Stimulated activated CD4-positive, alpha-beta T cell treated with anti-CD3 and anti-CD28 coated beads, Interleukin-15, amount 100 ng/mL, for 24 hours (primary cell): ENCODE measurements around the gene CPXM2.

ENCODE experiments used
- DNase-seq: peaks from one replicate; pipeline ENCODE4 v3.0.0-alpha.2; 2020

The CPXM2 gene

DNA sequence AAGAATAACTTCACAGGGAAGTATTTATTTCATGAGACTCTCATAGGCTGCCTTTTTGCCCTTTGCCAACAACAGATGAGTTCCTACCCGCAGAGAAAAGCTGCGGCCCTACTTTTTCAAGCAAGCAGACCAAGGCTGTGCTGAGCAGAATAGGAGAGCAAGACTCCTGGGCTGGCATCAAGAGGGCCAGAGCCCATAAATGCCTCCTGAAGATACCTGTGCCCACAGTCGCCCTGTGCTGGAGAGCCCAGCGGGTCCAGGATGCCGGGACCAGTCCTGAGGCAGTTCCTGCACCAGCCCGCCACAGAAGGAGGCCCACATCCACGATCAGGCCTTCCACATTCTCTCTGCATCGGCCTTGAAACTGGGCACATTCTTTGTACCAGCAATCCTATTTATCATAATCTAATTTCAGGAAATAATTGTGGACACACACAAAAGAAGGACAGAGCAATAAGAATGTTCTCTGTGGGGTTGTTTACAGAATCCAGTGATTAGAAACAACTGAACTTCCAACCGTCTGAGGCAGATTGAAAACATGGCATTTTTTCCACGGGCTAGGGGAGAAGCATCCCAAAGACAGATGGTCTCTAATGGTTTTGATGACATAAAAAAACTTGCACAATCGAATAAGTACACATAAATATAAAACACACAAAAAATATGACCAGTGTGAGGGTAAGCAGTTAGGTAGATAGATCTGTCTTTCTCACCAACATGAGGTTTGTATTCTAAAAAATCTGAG is 95.6 kb downstream of the CPXM2 start:
- no peak for DNase-seq

DNA sequence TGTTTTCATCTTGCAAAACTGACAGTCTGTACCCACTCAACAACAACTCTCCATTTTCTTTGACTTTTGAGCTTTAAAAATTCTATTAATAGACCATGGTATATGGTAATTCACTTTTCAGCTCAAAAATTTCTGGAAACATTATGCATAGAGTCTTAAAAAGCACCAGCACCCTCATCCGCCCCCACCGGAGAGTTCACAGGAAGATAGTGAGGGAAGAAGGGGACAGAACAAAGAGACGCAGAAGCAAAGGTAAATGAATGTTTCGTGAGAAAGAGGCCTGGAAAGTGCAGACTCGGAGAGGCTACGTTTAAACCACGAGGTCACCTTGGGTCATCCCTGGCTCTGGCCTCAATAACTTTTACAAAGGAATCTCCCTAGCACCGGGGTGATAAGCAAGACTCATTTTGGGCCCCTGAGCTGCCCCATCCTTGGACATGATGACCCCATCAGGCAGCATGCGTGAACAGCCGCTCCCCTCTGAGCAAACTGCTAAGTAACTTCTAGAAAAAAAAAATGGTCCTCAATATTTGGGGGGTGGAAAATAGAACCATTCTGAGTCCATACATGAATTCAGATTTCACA is 96.3 kb downstream of the CPXM2 start:
- DNase-seq, result no peak

DNA sequence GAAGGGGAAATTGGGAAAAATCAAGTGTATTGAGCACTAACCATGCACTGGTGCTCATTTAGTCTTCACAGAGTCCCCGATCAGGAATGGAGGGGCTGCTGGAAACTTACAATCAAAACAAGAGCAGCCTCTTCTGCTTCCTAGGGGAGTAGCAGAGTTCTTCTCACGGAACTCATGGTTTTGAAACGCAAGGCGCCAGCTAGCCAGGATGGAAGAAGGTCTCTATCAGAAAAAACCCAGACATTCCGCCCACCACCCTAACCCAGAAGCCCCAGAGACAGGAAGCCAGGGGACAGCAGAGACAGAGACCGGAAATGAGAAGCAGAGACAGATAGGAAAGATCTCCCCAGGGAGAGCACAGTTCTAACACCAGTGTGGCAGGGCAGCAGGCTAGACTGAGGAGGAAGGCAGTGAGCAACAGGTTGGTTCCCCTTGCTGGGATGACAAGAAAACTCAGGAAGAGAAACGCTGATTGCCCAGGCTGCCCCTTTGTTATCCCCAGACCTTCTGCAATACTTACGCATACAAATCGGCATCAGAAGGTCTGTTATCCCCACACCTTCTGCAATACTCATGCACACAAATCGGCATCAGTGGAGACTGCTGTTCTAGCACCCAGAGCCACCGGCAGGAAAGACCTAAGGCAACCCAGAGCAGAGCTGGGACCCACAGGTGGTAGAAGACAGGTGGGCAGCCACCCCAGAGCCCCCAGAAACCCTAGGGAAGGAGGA is 99.2 kb downstream of the CPXM2 start:
- no peak for DNase-seq

DNA sequence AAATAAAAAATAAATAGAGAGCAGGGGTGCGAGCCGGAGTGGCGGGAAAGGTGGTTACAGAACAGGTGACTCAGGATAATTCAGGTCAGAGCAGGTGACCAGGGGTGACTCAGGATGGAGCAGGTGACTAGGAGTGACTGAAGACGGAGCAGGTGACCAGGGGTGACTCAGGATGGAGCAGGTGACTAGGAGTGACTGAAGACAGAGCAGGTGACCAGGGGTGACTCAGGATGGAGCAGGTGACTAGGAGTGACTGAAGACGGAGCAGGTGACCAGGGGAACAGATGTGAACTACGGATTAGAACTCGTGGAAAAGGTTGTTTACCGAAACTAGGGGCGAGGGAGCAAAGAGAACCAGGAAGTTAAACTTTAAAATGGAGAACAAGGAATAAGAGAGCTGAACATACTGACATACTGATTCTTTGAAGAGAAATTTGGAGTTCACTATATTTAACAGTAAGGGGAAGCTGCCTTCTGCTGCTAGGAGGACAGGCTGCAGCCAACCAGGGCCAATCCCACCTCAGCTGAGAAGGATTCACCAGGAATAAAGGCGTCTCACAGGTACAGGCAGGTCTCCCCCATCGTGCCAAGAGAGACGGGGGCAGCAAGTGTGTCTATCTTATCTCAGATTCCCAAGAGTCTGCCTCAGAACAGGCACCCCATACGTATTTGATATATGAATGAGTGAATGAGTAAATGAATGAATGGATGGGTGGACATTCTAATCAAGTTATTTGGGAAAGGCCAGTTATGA is 101.3 kb downstream of the CPXM2 start:
- no peak for DNase-seq

DNA sequence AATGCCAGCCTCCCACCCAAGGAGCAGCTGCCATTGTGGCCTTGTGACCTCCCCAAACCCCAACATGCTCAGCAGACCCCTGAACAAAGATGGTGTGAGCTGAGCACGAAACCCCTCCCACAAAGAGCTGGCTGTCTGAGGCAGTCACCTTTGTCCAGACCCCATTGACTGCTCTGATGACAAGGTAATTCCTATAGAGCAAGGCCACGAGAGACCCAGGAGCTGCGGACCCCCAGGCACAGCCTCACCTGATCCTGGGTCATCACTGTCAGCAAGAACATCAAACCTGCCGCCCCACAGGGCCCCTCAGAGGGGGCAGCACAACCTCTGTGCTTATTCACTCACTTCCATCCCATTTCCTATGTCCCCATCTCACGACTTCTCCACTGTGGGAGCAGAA is 102.6 kb downstream of the CPXM2 start:
- DNase-seq, result no peak

DNA sequence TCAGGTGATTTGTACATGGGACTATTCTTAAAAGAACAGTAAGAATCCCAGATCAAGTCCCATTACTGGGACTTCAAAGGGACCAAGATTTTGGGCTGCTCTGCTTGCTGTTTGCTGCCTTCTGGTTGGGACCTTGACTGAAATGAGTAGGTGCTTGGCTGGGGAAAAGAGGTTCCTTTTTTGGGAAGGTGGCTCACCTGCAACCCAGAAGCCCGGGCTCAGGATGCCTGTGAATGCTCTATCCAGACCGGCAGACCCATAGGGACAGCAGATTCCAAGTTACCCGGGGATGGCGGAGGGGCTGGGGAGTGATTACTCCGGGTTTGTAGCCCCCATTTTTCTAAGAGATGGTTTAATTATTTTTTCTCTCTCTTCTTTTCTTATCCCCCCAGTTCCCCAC is 104.0 kb downstream of the CPXM2 start:
- DNase-seq, result no peak

DNA sequence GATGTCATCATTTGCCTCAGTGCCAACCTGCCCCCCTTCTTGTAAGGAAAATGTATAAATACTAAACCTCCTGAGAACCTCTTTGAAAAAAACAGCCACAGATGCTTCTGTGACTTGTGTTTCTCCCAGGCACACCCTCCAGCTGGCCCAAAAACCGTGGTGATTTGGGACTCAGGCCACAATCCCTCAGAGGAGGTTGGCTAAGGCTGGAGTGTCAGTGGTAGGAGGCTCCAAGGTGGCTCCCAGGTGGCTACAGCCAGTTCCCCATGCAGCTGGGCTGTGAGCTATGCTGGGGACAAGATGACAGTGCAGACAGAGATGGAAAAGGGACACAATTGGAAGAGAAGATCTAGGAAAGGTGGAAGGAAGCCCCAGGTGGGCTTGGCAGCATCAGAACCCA is 104.7 kb downstream of the CPXM2 start:
- DNase-seq, result no peak

DNA sequence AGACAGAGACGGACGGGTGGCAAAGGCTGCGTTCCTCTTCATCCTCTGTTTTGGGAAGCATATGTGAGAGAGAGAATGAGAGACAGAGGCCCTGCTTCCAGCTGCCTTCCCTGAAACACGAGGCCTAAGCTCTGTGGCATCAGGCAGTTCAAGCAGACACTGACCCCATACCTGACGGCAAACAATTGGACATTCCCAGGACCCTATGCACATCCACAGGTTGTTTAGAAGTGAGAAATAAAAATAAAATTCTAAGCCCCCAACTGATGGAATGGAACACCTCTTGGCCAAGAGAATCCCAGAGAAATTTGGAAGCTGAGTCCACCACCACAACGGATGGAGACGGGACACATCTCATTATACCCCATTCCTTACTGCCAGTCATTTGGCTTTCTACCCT is 105.3 kb downstream of the CPXM2 start:
- DNase-seq, result no peak

DNA sequence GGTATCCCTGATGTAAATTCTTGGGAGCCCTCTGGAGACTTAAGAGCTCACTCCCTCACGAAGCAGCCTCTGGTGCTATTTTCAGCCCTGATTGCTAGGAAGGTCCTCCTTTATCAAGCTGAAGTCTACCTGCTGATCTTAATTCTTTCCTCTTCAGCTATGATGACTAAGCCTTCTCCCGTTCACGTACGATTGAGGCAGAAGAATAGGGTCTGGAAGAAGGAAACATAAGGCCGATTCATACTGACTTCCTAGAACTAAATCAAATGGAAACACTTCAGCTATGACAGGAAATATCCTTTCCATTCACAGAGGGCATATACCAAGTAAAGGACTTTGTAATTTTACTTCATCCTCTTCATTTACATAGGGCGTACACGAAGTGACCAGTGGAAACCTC is 107.0 kb downstream of the CPXM2 start:
- DNase-seq, result no peak

DNA sequence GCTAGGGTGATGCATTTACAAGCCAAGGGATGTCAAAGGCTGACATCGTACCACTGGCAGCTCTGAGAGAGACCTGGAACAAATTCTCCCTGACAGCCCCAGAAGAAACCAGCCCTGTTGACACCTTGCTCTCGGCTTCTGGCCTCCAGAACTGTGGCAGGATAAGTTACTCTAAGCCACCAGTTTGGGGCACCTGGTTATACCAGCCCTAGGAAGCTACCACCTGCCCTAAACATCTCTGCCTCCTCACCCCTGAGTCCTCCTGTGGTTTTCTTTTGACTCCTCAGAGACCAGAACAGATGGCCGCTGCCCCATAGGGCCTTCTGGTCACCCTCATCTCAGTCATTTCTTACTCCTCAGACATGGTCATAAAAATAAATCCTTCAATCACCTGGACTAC is 107.4 kb downstream of the CPXM2 start:
- DNase-seq, result no peak

DNA sequence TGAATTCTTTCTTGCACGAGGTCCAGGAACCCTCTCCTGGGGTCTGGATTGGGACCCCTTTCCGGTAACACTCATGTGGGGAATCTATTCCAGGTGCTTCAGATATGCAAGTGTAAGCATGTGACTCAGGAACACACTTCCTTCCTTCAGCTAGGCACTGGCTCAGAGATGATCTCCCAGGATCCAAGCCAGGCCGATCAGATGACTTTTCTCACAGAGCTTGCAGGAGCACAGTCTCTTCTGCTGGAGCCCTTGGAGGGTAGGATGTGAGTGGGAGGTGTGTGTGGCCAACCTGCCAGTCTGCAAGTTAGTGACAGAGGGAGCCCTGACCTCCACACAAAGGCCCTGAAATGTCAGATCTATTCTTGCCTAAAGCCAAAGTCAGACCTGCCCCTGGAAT is 108.3 kb downstream of the CPXM2 start:
- no peak for DNase-seq

DNA sequence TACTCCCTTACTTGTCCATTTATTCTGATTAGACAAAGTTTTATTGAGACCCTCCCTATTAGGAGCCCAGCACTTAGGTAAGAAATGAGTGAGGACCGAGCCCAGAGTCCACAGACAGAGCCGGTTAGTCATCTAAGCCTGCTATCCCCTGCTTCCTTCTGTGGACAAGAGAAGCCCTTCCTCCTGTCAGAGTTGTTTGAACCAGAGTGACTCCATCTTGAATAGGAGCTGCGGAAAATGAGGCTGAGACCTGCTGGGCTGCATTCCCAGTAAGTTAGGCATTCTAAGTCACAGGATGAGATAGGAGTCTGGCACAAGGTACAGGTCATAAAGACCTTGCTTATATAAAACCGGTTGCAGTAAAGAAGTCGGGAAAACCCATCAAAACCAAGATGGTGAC is 109.1 kb downstream of the CPXM2 start:
- DNase-seq, result no peak

DNA sequence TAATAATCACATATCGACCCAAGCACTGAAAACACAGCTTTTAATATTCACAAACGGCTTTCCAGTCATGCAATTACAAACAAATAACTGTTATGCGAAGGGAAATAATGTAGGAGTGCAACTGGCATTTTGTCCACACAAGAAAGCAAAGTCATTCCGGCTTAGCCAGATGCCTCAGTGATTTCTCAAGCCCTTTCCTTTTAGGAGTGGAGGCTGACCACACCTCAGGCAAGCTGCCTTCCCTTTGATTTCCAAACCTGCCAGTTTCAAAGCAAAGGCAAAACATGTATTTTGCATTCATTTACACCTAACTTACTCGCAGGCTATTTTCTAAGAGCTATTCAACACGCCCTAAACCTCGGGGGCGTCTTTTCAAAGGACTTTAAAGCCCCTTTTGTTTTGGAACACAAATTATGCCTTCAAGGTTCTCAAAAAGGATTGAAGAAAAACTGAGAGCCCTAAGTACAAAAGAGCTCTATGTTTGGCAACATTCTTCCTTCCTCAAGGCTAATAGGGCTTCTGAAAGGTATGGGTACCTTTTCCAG is 109.6 kb downstream of the CPXM2 start:
- DNase-seq, result no peak

DNA sequence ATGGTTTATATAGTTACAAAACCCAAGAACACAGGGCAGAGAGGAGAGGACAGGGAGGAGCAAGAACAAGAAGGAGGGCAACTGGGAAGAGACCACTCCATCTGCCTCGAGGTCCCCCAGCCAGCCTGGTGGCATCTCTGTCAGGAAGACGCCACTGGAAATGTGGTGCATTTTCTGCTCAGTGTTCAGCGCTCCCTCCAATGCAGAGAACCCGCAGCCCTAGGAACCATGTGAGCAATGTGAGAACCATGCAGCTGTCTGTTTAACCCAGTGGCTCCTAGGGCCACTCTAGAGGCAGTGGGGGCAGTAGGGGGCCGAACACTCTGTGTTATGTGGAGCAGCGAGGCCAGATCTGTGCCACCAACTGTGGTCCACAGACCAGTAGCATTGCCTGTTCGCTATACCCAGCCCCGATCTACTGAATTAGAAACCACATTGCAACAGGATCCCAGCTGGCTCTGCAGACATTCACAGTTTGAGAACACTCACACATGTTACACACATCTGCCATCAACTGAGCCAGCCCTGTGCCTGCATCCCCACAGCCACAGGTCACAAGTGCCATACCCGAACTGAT is 110.2 kb downstream of the CPXM2 start:
- no peak for DNase-seq

DNA sequence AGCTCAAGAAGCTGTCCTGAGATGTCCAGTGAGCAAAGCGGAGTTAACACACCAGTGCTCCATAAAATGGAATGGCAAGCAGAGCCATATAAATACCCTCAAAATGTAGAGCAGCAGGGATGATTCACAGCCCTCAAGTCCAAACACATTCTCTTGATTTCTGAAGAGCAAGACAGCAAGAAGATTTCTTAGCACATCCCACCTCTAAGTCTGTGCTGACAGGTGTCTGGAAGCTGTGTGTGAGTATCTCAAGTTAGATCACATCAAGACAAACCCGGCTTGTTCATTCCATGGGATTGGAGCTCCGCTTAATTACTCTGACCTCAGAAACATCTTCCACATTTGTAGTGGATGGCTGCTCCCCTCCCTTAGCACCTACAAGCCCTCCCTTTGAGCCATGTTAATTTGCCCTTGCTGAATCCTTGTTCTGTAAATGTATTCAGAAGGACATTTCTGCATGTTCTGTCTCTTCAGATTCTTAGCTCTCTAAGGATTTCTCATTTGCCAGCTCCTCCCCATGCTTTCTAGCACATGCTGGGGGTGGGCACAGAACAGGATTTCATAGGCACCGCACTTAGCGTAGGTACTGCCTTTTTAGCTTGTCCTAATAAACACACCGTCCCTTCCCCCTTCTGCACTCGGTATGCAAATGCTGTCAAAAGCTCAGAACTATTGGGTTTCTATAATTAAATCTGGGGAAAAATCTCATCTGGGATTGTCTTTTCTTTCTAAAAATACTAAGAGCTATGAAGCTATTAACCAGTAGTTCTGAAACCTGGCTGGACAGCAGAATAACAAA is 112.7 kb downstream of the CPXM2 start:
- DNase-seq, result no peak

DNA sequence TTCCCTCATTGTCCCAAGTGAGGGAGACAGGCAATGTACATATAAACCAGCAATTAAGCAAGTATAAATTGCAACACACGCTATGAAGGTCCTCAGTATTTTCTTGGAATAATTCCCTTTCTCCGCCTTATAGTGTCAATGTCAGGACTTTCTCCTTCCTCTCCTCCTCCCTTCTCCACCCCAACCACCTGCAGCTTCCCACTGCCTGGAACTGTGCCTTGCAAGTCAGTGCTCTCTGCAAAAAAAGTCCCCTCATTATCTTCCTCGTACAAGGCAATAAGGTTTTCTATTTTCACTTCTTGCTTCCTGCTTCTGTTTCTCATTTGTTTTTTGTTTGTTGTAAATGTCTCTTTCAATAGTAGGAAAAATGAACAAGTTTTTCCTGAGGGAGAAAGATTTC is 113.7 kb downstream of the CPXM2 start:
- no peak for DNase-seq

DNA sequence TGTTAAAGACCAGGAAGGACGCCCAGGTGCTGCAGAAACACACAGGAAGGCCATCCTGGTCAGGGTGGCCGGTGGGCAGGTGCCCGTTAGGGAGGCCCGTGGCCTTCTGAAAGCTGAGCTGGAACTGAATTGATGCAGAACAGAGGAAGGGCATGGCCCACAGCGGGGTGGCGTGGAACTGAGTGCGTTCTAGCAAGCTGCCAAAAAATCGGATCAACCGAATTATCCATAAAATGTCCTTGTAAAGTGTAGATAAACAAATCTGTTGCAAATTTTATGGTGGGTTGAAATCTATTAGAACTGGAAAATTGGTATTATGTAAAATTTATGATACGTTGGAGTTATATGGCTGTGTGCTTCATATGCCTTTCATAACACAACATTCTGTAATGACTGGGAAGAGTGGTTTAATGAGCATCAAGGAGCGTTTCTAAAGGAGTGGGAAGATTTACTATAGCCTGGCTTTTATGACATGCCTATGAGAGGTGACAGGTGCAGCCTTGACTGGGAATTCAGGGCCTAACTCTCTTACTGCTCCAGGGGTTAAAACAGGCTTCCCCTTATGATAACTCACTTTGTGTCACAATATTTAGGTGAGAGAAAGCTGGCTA is 117.4 kb downstream of the CPXM2 start:
- DNase-seq, result no peak

DNA sequence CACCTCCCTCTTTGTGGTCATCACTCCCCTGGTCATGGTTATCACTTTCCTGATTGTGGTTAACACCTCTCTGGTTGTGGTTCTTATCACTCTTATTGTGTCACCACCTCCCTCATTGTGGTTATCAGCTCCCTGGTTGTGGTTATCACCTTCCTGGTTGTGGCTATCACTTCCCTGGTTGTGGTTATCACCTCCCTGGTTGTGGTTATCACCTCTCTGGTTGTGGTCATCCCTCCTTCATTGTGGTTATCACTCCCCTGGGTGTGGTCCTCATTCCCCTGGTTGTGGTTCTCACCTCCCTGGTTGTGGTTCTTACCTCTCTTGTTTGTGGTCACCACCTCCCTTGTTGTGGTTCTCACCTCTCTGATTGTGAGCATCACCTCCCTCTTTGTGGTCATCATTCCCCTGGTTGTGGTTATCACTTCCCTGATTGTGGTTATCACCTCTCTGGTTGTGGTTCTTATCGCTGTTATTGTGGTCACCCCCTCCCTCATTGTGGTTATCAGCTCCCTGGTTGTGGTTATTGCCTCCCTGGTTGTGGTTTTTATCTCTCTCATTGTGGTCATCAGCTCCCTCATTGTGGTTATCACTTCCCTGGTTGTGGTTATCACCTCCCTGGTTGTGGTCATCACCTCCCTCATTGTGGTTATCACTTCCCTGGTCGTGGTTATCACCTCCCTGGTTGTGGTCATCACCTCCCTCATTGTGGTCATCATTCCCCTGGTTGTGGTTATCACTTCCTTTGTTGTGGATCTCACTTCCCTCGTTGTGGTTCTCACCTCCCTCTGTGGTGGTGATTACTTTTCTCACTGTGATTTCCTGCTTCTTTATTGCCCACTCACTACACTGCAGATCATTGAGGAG is 118.7 kb downstream of the CPXM2 start:
- DNase-seq, result peak; percentile 15

DNA sequence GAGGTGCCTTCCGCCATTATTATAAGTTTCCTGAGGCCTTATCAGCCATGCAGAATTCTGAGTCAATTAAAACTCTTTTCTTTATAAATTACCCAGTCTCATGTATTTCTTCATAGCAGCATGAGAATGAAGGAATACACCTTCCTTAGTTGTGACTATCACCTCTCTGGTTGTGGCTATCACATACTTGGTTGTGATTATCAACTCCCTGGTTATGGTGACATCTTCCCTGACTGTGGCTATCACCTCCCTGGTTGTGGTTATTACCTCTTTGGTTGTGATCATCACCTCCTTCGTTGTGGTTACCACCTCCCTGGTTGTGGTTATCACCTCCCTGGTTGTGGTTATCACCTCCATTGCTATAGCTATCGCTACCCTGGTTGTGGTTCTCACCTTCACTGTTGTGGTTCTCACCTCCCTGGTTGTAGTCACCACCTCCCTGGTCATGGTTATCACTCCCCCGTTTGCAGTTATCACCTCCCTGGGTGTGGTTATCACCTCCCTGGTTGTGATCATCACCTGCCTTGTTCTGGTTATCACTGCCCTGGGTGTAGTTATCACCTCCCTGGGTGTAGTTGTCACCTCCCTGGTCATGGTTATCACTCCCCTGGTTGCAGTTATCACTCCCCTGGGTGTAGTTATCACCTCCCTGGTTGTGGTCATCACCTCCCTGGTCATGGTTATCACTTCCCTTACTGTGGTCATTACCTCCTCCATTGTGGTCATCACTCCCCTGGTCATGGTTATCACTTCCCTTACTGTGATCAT is 119.5 kb downstream of the CPXM2 start:
- no peak for DNase-seq

DNA sequence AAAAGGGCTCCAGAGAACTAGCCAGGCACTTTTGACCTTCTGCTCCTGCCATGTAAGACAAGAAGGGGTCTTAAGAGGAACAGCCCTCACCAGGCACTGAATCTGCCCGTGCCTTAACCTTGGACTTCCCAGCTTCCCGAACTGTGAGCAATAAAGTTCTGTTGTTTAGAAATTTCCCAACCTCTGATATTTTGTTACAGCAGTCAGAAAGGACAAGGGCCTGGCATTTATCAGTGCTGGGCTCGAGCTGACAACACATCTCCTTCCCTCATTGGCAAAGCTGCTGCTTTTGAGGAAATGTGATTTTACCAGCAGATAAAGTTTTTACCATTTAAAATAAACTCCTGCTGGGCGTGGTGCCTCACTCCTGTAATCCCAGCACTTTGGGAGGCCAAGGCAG is 122.0 kb downstream of the CPXM2 start:
- no peak for DNase-seq
